Tibial nerve (tissue), 4 donors: ENCODE measurements around the gene MAP4K3. TPM values are rescaled to one million over a fixed set of nuclear protein-coding genes. Genes with fewer than 3 reads are reported as not detected.
"Not testable (repeated sequence)": the region's sequence is repeated elsewhere in the genome, so short reads cannot be mapped to it uniquely, and the experiment has no call there.

ENCODE experiments used
- DNase-seq, 2 donors: peaks; one replicate each; pipeline ENCODE4 v3.0.0-alpha.2; 2019; ENCODE audit warnings: low spot score in 2 of 2
- H3K27ac ChIP-seq, 4 donors: fragments of 200-600 bp; sonication (generic) in 3 of 4; one replicate each; pipeline ENCODE4 v1.5.1; 2017 to 2019; ENCODE audit warnings: mild to moderate bottlenecking in 1 of 4
- H3K27me3 ChIP-seq, 2 donors: fragments of 200-600 bp; sonication (generic) in 1 of 2; one replicate each; pipeline versions ENCODE4 v1.5.1 to v1.6.0; 2017 to 2019
- H3K36me3 ChIP-seq, 3 donors: fragments of 200-600 bp; sonication (generic); one replicate each; pipeline ENCODE4 v1.5.1; 2018 to 2019
- H3K4me1 ChIP-seq, 4 donors: fragments of 200-600 bp; sonication (generic) in 3 of 4; one replicate each; pipeline ENCODE4 v1.5.1; 2017 to 2019
- H3K4me3 ChIP-seq, 4 donors: fragments of 200-600 bp; sonication (generic) in 3 of 4; one replicate each; pipeline ENCODE4 v1.5.1; 2017 to 2019; ENCODE audit warnings: mild to moderate bottlenecking in 1 of 4, moderate library complexity in 1 of 4
- H3K9me3 ChIP-seq, 4 donors: fragments of 200-600 bp; sonication (generic) in 3 of 4; one replicate each; pipeline ENCODE4 v1.5.1; 2017 to 2019
- EP300 ChIP-seq, 2 donors: sonication (generic); formaldehyde crosslinking; IDR thresholded peaks; one replicate each; pipeline ENCODE4 v1.6.1; 2017; ENCODE audit warnings: antibody characterized with exemption in 2 of 2, mild to moderate bottlenecking in 1 of 2
- POLR2A ChIP-seq, 2 donors: fragments of 450-650 bp; IDR thresholded peaks; one replicate each; pipeline ENCODE4 v1.6.1; 2017; ENCODE audit warnings: antibody characterized with exemption in 2 of 2, mild to moderate bottlenecking in 2 of 2, moderate library complexity in 2 of 2
- WGBS, 2 donors: methylation state at CpG; one replicate each; pipeline ENCODE4 v1.1.5; 2018; 5-methylcytosine and 5-hydroxymethylcytosine counted together
- total RNA-seq, 4 donors: library from RNA; depleted of rRNA; stranded (reverse); fragments of >200 nt; gene quantifications; one replicate each; pipeline ENCODE4 v1.1.0, GENCODE V29; 2016
- TF ChIP-seq, protein P1 (sequence below), 5 experiments: fragments of 200-600 bp in 3 of 5; fragments of 450-650 bp in 2 of 5; sonication (generic) in 3 of 5; IDR thresholded peaks; one replicate each; pipeline ENCODE4 v1.5.1; 2016 to 2019; ENCODE audit warnings: antibody characterized with exemption in 5 of 5, mild to moderate bottlenecking in 3 of 5, moderate library complexity in 2 of 5

The MAP4K3 gene
- total RNA-seq, 4 donors from 2014 or later: 54.4 to 102 (median 60.2) TPM

- Histone ChIP-seq H3K36me3 (peaks cover 0 to 30% (median 0%) of the 10 kb centered on the region in 3 donors), H3K4me1 (no peaks in the 10 kb centered on the region), H3K27me3 (no peaks in the 10 kb centered on the region), H3K4me3 (no peak overlapping the region), H3K9me3 (no peaks in the 10 kb centered on the region), H3K27ac (no peak overlapping the region)
- TF ChIP-seq EP300 (IDR thresholded peaks at IDR 0.05) (no peak), POLR2A (IDR thresholded peaks at IDR 0.05) (no peak)
- TF ChIP-seq, protein P1, sequence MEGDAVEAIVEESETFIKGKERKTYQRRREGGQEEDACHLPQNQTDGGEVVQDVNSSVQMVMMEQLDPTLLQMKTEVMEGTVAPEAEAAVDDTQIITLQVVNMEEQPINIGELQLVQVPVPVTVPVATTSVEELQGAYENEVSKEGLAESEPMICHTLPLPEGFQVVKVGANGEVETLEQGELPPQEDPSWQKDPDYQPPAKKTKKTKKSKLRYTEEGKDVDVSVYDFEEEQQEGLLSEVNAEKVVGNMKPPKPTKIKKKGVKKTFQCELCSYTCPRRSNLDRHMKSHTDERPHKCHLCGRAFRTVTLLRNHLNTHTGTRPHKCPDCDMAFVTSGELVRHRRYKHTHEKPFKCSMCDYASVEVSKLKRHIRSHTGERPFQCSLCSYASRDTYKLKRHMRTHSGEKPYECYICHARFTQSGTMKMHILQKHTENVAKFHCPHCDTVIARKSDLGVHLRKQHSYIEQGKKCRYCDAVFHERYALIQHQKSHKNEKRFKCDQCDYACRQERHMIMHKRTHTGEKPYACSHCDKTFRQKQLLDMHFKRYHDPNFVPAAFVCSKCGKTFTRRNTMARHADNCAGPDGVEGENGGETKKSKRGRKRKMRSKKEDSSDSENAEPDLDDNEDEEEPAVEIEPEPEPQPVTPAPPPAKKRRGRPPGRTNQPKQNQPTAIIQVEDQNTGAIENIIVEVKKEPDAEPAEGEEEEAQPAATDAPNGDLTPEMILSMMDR (IDR thresholded peaks at IDR 0.05): no peak
- WGBS, 2 donors: 91 to 95% methylated on average over 1 of the region's 1 CpG
- no peak for DNase-seq
Observed at GRCh38 chr2:39325966-39326365, 111.1 kb downstream of the MAP4K3 start.

DNA sequence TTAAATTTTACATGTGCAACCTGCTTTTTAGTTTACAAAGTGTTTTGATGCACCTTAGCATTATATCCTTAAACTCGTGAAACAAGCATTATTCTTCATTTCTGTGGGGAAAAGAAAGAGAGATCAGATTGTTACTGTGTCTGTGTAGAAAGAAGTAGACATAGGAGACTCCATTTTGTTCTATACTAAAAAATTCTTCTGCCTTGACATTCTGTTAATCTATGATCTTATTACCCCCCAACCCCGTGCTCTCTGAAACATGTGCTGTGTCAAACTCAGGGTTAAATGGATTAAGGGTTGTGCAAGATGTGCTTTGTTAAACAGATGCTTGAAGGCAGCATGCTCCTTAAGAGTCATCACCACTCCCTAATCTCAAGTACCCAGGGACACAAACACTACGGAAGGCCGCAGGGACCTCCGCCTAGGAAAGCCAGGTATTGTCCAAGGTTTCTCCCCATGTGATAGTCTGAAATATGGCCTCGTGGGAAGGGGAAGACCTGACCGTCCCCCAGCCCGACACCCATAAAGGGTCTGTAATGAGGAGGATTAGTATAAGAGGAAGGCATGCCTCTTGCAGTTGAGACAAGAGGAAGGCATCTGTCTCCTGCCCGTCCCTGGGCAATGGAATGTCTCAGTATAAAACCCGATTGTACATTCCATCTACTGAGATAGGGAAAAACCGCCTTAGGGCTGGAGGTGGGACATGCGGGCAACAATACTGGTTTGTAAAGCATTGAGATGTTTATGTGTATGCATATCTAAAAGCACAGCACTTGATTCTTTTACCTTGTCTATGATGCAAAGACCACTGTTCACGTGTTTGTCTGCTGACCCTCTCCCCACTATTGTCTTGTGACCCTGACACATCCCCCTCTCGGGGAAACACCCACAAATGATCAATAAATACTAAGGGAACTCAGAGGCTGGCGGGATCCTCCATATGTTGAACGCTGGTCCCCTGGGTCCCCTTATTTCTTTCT lies 115.7 kb downstream of the MAP4K3 start:
- not testable (repeated sequence) for H3K4me1 ChIP-seq, H3K27ac ChIP-seq, DNase-seq, H3K9me3 ChIP-seq, H3K4me3 ChIP-seq, H3K27me3 ChIP-seq
- WGBS, 2 donors: 85 to 93% methylated on average over 16 of the region's 16 CpGs
- H3K36me3 ChIP-seq: peaks cover 0 to 22% (median 0%) of the 10 kb centered on the region in 3 donors

DNA sequence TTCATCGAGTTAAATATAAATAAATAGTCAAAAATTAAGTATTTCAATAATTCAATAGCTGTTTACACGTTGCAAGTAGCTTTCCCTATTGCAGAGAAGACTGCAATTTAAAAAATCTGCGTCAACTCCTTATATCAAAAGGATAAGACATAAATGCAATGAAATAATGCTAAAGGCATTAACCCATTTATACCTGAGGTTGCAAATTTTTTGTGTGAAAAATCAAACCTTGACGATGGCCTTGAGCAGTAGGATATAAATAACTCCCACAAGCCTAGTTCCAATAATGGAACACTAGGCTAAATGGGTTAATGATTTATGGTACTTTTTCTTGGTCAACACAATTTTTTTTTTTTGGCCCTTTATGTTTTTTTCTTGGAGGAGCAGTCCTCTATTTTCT lies 116.9 kb downstream of the MAP4K3 start:
- TF ChIP-seq POLR2A (IDR thresholded peaks at IDR 0.05) (no peak), EP300 (IDR thresholded peaks at IDR 0.05) (no peak)
- TF ChIP-seq, protein P1 (IDR thresholded peaks at IDR 0.05): no peak
- DNase-seq: no peak
- WGBS, 2 donors: 92% methylated on average over 4 of the region's 4 CpGs
- peaks cover 0 to 16% (median 0%) of the 10 kb centered on the region in 3 donors for H3K36me3 ChIP-seq
- H3K4me3 ChIP-seq: no peak overlapping the region
- H3K27ac ChIP-seq: no peak overlapping the region
- H3K27me3 ChIP-seq: no peaks in the 10 kb centered on the region
- no peaks in the 10 kb centered on the region for H3K4me1 ChIP-seq
- no peaks in the 10 kb centered on the region for H3K9me3 ChIP-seq

DNA sequence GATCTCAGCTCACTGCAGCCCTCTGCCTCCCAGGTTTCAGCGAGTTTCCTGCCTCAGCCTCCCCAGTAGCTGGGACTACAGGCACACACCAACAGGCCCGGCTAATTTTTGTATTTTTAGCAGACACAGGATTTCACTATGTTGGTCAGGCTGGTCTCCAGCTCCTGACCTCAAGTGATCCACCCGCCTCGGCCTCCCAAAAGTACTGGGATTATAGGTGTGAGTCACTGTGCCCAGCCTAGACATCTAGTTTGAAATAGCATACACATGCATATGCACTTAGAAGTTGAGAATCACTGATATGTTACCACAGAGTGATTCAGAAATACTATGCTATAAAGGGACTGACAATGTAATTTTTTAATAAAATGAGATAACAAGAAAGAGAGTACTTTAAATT lies 123.5 kb downstream of the MAP4K3 start:
- no peak for DNase-seq
- WGBS, 2 donors: 90 to 97% methylated on average over 4 of the region's 4 CpGs

DNA sequence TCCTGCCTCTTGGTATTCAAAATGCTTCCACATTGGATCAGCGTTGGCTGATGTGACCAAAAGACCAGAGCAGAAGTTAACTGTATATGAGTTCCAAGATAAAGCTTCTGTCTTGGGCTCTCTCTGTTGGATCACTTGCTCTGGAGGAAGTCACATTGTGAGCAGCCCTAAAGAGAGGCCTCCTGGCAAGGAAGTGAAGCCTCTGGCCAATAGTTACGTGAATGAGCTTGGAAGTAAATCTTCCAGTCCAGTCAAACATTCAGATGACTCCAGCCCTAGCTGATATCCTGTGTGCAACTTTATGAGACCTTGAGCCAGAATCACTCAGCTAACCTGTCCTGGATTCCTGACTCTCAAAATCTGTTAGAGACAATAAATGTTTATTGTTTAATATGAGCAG lies 125.6 kb downstream of the MAP4K3 start:
- Histone ChIP-seq H3K4me3 (no peak overlapping the region), H3K9me3 (no peaks in the 10 kb centered on the region), H3K36me3 (peaks cover 0 to 46% (median 0%) of the 10 kb centered on the region in 3 donors), H3K27me3 (no peaks in the 10 kb centered on the region), H3K27ac (no peak overlapping the region), H3K4me1 (no peaks in the 10 kb centered on the region)
- no peak for DNase-seq
- TF ChIP-seq POLR2A (IDR thresholded peaks at IDR 0.05) (no peak), EP300 (IDR thresholded peaks at IDR 0.05) (no peak)
- TF ChIP-seq, protein P1 (IDR thresholded peaks at IDR 0.05): no peak
- WGBS, 2 donors: 85 to 91% methylated on average over 2 of the region's 2 CpGs

More for the DNA sequence above, 123.5 kb downstream of the MAP4K3 start:
- Histone ChIP-seq H3K4me3 (no peak overlapping the region), H3K36me3 (peaks cover 0 to 46% (median 0%) of the 10 kb centered on the region in 3 donors), H3K4me1 (no peaks in the 10 kb centered on the region), H3K27me3 (no peaks in the 10 kb centered on the region), H3K9me3 (no peaks in the 10 kb centered on the region), H3K27ac (no peak overlapping the region)
- TF ChIP-seq POLR2A (IDR thresholded peaks at IDR 0.05) (no peak), EP300 (IDR thresholded peaks at IDR 0.05) (no peak)
- TF ChIP-seq, protein P1 (IDR thresholded peaks at IDR 0.05): no peak
